ENCODE measurements around the gene BICD1.

Gene BICD1

GRCh38 chr12:32124637-32125036 lies 18.0 kb downstream of the BICD1 start:
- TF ChIP-seq ZBTB7A (IDR thresholded peaks at IDR 0.05; ENCODE audit: low read depth) (no peak), RAD21 (IDR thresholded peaks at IDR 0.05; ENCODE audit: low read depth) (no peak)

- TF ChIP-seq NFIC (IDR thresholded peaks at IDR 0.05) (no peak), MAX (IDR thresholded peaks at IDR 0.05) (no peak), RAD21 (IDR thresholded peaks at IDR 0.05; ENCODE audit: low read depth) (no peak), FOXM1 (IDR thresholded peaks at IDR 0.05; ENCODE audit: borderline replicate concordance, low read depth) (no peak), TCF12 (IDR thresholded peaks at IDR 0.05; ENCODE audit: low read depth) (no peak), EGR1 (IDR thresholded peaks at IDR 0.05) (no peak), TEAD4 (IDR thresholded peaks at IDR 0.05) (no peak)
Observed at GRCh38 chr12:32125455-32126084, 18.9 kb downstream of the BICD1 start.

GRCh38 chr12:32126720-32127119 lies 20.1 kb downstream of the BICD1 start:
- TF ChIP-seq FOXM1 (IDR thresholded peaks at IDR 0.05; ENCODE audit: borderline replicate concordance, low read depth) (no peak), ZBTB7A (IDR thresholded peaks at IDR 0.05; ENCODE audit: low read depth) (no peak), CEBPB (IDR thresholded peaks at IDR 0.05) (no peak), USF1 (IDR thresholded peaks at IDR 0.05) (no peak), EGR1 (IDR thresholded peaks at IDR 0.05) (no peak), CREB1 (IDR thresholded peaks at IDR 0.05; ENCODE audit: low read depth) (no peak), NFIC (IDR thresholded peaks at IDR 0.05) (no peak), YY1 (IDR thresholded peaks at IDR 0.05; ENCODE audit: low read depth) (no peak), EP300 (IDR thresholded peaks at IDR 0.05; ENCODE audit: borderline replicate concordance) (no peak), MAX (IDR thresholded peaks at IDR 0.05) (no peak), TAF1 (IDR thresholded peaks at IDR 0.05; ENCODE audit: low read depth) (no peak), RAD21 (IDR thresholded peaks at IDR 0.05; ENCODE audit: low read depth) (no peak), TCF12 (IDR thresholded peaks at IDR 0.05; ENCODE audit: low read depth) (no peak), TEAD4 (IDR thresholded peaks at IDR 0.05) (no peak)
- TF ChIP-seq, protein P1, sequence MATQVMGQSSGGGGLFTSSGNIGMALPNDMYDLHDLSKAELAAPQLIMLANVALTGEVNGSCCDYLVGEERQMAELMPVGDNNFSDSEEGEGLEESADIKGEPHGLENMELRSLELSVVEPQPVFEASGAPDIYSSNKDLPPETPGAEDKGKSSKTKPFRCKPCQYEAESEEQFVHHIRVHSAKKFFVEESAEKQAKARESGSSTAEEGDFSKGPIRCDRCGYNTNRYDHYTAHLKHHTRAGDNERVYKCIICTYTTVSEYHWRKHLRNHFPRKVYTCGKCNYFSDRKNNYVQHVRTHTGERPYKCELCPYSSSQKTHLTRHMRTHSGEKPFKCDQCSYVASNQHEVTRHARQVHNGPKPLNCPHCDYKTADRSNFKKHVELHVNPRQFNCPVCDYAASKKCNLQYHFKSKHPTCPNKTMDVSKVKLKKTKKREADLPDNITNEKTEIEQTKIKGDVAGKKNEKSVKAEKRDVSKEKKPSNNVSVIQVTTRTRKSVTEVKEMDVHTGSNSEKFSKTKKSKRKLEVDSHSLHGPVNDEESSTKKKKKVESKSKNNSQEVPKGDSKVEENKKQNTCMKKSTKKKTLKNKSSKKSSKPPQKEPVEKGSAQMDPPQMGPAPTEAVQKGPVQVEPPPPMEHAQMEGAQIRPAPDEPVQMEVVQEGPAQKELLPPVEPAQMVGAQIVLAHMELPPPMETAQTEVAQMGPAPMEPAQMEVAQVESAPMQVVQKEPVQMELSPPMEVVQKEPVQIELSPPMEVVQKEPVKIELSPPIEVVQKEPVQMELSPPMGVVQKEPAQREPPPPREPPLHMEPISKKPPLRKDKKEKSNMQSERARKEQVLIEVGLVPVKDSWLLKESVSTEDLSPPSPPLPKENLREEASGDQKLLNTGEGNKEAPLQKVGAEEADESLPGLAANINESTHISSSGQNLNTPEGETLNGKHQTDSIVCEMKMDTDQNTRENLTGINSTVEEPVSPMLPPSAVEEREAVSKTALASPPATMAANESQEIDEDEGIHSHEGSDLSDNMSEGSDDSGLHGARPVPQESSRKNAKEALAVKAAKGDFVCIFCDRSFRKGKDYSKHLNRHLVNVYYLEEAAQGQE (IDR thresholded peaks at IDR 0.05; ENCODE audit: low read depth) = no peak

- no peak for TF ChIP-seq TEAD4 (IDR thresholded peaks at IDR 0.05)
- TF ChIP-seq NFIC (IDR thresholded peaks at IDR 0.05) = no peak
- TF ChIP-seq FOXM1 (IDR thresholded peaks at IDR 0.05; ENCODE audit: borderline replicate concordance, low read depth) = no peak
- TF ChIP-seq TCF12 (IDR thresholded peaks at IDR 0.05; ENCODE audit: low read depth) = no peak
- TF ChIP-seq TAF1 (IDR thresholded peaks at IDR 0.05; ENCODE audit: low read depth) = no peak
- no peak for TF ChIP-seq EP300 (IDR thresholded peaks at IDR 0.05; ENCODE audit: borderline replicate concordance)
- no peak for TF ChIP-seq YY1 (IDR thresholded peaks at IDR 0.05; ENCODE audit: low read depth)
- no peak for TF ChIP-seq ZBTB7A (IDR thresholded peaks at IDR 0.05; ENCODE audit: low read depth)
- no peak for TF ChIP-seq RAD21 (IDR thresholded peaks at IDR 0.05; ENCODE audit: low read depth)
- TF ChIP-seq MAX (IDR thresholded peaks at IDR 0.05) = no peak
- TF ChIP-seq, protein P1 (IDR thresholded peaks at IDR 0.05; ENCODE audit: low read depth) = no peak
- TF ChIP-seq CREB1 (IDR thresholded peaks at IDR 0.05; ENCODE audit: low read depth) = no peak
- no peak for TF ChIP-seq USF1 (IDR thresholded peaks at IDR 0.05)
- no peak for TF ChIP-seq CEBPB (IDR thresholded peaks at IDR 0.05)
- no peak for TF ChIP-seq EGR1 (IDR thresholded peaks at IDR 0.05)
Observed at GRCh38 chr12:32131666-32132065, 25.0 kb downstream of the BICD1 start.

- TF ChIP-seq CEBPB (IDR thresholded peaks at IDR 0.05) = no peak
- no peak for TF ChIP-seq NFIC (IDR thresholded peaks at IDR 0.05)
- TF ChIP-seq FOXM1 (IDR thresholded peaks at IDR 0.05; ENCODE audit: borderline replicate concordance, low read depth) = no peak
- TF ChIP-seq EP300 (IDR thresholded peaks at IDR 0.05; ENCODE audit: borderline replicate concordance) = no peak
- TF ChIP-seq TAF1 (IDR thresholded peaks at IDR 0.05; ENCODE audit: low read depth) = no peak
- TF ChIP-seq MAX (IDR thresholded peaks at IDR 0.05) = no peak
- no peak for TF ChIP-seq TEAD4 (IDR thresholded peaks at IDR 0.05)
- TF ChIP-seq USF1 (IDR thresholded peaks at IDR 0.05) = no peak
- TF ChIP-seq CREB1 (IDR thresholded peaks at IDR 0.05; ENCODE audit: low read depth) = no peak
- TF ChIP-seq ZBTB7A (IDR thresholded peaks at IDR 0.05; ENCODE audit: low read depth) = no peak
- TF ChIP-seq RAD21 (IDR thresholded peaks at IDR 0.05; ENCODE audit: low read depth) = no peak
- no peak for TF ChIP-seq EGR1 (IDR thresholded peaks at IDR 0.05)
- TF ChIP-seq, protein P1 (IDR thresholded peaks at IDR 0.05; ENCODE audit: low read depth) = no peak
- TF ChIP-seq YY1 (IDR thresholded peaks at IDR 0.05; ENCODE audit: low read depth) = no peak
- no peak for TF ChIP-seq TCF12 (IDR thresholded peaks at IDR 0.05; ENCODE audit: low read depth)
Observed at GRCh38 chr12:32134101-32134888, 27.6 kb downstream of the BICD1 start.
